GM12864 (cell line): ENCODE measurements around the gene NRAP.

Experiments used
- DNase-seq: peaks from one replicate; pipeline ENCODE4 v3.0.0-alpha.2; 2011; ENCODE audit warnings: low read depth
- H3K4me3 ChIP-seq: 2 replicates; pipeline ENCODE4 v1.5.1; 2011; ENCODE audit warnings: mild to moderate bottlenecking, low read depth, low read length, control low read depth
- CTCF ChIP-seq: IDR thresholded peaks from 2 replicates; pipeline ENCODE4 v1.5.1; 2011; ENCODE audit warnings: low read depth, mild to moderate bottlenecking, moderate library complexity, low read length, control low read depth, inconsistent platforms; ENCODE audit errors: missing control alignments

Gene NRAP

GRCh38 chr10:113691381-113691780, 27.5 kb upstream of the NRAP start:
- H3K4me3 ChIP-seq: no peak overlapping the region
- DNase-seq: no peak
- no peak for TF ChIP-seq CTCF

- no peak overlapping the region for H3K4me3 ChIP-seq
- TF ChIP-seq CTCF: no peak
- DNase-seq: no peak
These were observed 26.9 kb upstream of the NRAP start for GRCh38 chr10:113690749-113691148.

GRCh38 chr10:113689574-113689973, 25.7 kb upstream of the NRAP start:
- DNase-seq: no peak
- no peak for TF ChIP-seq CTCF
- no peak overlapping the region for H3K4me3 ChIP-seq

- TF ChIP-seq CTCF: no peak
- H3K4me3 ChIP-seq: no peak overlapping the region
- DNase-seq: no peak
These were observed 25.2 kb upstream of the NRAP start for GRCh38 chr10:113689057-113689456.

- TF ChIP-seq CTCF: no peak
- no peak for DNase-seq
- H3K4me3 ChIP-seq: no peak overlapping the region
These were observed 23.2 kb upstream of the NRAP start for GRCh38 chr10:113687037-113687436.

GRCh38 chr10:113686028-113686427, 22.2 kb upstream of the NRAP start:
- no peak overlapping the region for H3K4me3 ChIP-seq
- DNase-seq: no peak
- TF ChIP-seq CTCF: no peak

GRCh38 chr10:113683300-113683699, 19.5 kb upstream of the NRAP start:
- DNase-seq: no peak
- TF ChIP-seq CTCF: no peak
- no peak overlapping the region for H3K4me3 ChIP-seq
